T-helper 22 cell (primary cell): ENCODE data around the gene AZU1.
"Not testable (repeated sequence)": the region's sequence is repeated elsewhere in the genome, so short reads cannot be mapped to it uniquely, and the experiment has no call there.

Experiments used
- DNase-seq: peaks from one replicate; pipeline ENCODE4 v3.0.0-alpha.2; 2020; ENCODE audit warnings: low read depth

AZU1 gene

DNA sequence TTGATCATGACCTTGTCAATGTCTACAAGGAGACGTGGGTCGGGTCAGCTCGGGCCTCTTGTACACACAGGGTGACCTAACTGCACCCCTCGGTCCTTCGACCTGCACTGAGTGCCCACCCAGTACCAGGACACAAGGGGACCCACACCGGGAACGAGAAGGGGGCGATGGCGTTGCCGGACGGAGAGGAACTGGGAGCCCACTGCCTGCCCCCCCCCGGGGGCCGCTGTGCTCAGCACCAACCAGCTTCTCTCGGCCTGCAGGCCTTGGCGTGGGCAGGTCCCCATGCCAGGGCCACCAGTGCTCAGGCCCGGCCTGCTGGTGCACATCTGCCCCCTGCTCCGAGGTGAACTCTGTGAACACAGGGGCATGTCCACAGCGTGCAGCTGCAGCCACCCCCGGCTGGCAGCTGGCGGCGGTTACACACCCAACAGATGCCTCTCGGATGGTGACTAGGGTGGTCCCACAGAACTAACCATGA lies 46.0 kb downstream of the AZU1 start:
- DNase-seq: no peak

DNA sequence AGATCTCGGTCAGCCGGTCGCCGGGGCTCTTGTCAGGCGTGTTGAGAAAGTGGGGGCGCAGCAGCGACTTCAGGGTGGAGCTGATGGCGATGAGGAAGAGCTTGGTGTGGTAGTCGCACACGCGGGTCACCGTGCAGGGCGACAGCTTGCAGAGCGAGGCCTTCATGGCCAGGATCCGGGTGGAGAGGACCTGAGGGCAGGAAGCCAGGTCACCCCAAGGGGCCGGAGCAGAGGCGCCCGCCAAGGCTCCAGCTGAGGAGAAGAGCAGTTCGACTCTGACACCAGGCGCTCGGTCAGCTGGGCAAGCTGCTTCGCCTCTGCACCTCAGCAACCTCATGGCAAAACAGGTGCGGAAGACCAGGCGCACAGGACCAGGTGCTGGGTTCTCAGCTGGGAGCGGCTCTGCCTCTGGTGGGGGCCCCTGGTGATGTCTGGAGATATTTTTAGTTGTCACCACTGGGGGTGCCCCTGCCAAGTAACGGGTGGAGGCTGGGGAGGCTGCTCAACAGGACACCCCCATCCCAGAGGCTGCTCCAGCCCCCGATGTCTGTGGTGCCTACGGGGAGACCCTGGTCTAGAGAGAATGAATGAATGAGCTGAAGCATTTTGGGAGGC lies 47.7 kb downstream of the AZU1 start:
- DNase-seq: no peak

DNA sequence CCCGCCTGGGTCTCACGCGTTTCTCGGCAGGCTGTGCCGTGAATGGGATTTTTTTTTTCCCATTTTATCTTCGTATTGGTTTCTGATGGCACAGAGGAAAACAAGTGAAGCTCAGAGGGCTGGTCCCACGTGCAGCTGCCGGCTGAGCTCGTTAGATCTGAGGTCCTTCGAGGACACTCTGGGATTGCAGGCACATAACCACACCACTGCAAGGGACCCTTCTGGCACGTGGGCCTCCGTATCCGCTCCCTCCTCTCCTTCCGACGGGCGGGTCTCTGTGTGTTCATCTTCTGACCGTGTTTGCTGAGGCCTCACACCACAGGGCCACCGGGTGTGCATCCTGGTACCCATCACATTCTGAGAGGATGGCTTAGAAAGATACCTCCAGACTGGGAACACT lies 48.5 kb downstream of the AZU1 start:
- no peak for DNase-seq

DNA sequence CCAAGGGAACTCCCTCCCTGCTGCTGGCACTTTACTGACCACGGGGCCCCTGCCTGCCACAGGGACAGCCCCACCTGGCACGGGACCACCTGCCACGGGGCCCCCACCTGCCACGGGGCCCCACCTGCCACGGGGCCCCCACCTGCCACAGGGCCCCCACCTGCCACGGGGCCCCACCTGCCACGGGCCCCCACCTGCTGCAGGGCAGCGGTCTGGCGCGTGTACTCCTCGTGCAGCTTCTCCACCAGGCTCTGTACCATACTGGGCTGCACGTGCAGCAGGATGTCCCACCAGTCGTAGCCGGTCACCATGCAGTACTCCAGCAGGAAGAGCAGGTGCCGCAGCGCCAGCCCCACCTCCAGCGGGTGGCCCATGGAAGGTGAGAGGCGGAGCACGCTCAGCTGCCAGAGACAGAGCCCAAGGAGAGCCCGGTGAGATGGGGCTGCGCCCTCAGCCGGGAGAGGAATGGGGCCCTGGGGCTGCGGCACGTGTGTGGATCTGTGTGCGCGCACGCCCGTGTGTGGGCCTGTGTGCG lies 49.2 kb downstream of the AZU1 start:
- DNase-seq: no peak

DNA sequence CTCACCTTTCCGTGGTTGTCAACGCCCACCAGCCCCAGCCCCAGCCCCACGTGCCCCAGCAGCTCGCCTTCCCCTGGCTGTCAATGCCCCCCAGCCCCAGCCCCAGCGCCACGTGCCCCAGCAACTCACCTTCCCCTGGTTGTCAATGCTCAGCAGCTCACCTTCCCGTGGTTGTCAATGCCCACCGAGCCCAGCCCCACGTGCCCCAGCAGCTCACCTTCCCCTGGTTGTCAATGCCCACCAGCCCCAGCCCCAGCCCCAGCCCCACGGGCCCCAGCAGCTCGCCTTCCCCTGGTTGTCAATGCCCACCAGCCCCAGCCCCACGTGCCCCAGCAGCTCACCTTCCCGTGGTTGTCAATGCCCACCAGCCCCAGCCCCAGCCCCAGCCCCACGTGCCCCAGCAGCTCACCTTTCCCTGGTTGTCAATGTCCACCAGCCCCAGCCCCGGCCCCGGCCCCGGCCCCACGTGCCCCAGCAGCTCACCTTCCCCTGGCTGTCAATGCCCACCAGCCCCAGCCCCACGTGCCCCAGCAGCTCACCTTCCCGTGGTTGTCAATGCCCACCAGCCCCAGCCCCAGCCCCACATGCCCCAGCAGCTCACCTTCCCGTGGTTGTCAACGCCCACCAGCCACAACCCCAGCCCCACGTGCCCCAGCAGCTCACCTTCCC lies 50.5 kb downstream of the AZU1 start:
- DNase-seq: not testable (repeated sequence)

DNA sequence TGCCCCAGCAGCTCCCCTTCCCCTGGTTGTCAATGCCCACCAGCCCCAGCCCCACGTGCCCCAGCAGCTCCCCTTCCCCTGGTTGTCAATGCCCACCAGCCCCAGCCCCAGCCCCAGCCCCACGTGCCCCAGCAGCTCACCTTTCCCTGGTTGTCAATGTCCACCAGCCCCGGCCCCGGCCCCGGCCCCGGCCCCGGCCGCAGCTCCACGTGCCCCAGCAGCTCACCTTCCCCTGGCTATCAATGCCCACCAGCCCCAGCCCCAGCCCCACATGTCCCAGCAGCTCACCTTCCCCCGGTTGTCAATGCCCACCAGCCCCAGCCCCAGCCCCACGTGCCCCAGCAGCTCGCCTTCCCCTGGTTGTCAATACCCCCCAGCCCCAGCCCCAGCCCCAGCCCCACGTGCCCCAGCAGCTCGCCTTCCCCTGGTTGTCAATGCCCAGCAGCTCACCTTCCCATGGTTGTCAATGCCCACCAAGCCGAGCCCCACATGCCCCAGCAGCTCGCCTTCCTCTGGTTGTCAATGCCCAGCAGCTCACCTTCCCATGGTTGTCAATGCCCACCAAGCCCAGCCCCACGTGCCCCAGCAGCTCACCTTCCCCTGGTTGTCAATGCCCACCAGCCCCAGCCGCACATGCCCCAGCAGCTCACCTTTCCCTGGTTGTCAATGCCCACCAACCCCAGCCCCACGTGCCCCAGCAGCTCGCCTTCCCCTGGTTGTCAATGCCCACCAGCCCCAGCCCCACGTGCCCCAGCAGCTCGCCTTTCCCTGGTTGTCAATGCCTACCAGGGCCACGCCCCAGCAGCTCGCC lies 51.3 kb downstream of the AZU1 start:
- not testable (repeated sequence) for DNase-seq

DNA sequence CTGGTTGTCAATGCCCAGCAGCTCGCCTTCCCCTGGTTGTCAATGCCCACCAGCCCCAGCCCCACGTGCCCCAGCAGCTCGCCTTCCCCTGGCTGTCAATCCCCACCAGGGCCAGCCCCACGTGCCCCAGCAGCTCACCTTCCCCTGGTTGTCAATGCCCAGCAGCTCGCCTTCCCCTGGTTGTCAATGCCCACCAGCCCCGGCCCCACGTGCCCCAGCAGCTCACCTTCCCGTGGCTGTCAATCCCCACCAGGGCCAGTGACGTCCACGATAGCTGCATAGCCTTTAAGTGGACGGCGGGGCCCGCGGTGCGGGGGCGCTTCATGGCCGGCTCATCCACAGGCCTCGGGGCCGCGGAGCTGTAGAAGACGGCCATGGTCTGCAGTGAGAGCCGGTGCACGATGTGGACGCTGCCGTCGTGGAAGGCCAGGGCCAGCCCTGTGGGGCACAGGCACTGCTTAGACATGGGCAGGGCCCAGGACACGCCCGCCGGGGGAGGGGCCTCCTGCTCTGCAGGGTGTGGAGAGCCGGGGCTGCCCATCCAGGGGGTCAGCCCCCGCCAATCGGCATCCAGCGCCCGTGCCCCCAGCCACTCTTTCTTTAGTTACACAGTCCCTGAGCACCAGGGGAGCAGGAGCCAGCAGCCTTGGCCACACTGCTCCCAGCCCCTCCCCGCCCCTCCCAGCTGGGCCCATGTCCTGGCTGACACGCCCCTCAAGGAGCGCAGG lies 52.2 kb downstream of the AZU1 start:
- DNase-seq: no peak
